ENCODE data around the gene MAPKAPK3.
"Not testable (repeated sequence)": the region's sequence is repeated elsewhere in the genome, so short reads cannot be mapped to it uniquely, and the experiment has no call there.

Gene MAPKAPK3

DNA sequence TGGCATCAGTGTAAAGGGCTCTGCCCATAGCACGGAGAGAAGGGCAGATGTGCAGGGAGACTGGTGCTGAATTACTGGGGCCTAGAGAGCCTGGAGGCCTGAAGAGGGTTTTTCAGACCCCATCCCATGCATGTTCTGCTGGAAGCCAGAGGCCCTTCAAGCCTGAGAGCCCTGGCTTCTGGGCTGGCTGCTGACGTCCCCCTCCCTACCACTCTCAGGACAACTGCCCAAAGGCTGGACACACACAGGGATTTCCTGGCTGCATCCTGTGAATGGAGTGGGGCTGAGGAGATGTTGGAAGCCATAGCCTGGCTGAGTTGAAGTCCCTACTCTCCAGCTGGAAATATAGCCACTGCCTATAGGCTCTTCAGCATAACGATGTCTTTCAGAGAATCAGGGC, 40.9 kb downstream of the MAPKAPK3 start:
- DNase-seq: no peak

DNA sequence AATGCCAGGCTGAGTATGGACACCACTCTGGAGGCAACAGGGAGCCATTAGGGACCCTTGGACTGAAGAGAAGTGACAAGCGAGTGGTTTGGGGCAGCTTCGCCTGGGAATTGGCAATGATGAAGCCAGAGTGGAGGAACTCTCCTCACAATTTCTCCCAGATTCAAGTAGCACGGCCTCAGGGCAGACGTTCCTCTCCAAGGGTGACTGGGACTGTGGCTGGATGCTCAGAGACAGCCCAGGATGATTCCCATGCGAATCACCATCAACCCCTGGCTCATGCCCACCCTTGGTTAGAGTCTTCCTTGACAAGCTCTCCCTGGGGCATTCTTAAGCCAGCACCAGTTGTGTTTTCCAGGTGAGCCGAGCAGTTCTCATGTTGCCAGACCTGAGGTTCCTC, 41.5 kb downstream of the MAPKAPK3 start:
- DNase-seq: no peak

DNA sequence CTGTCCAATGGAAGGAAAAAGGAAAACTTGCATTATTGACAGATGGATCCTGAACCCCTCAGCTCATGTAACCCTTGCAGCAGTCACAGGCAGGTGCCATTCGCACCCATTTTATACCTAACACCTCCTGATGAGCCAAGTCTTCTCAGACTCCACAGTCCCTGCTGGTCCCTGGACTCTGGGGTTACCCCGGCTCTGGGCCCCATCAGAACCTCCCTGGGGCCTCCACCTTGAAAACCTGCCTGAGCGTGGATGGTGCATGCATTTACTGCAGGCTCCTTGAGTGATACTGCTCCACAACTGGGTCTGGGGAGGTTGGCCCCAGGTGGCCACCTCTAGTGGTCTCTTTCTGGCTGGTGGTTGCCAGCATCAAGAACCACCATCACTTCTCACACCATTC, 41.9 kb downstream of the MAPKAPK3 start:
- no peak for DNase-seq

DNA sequence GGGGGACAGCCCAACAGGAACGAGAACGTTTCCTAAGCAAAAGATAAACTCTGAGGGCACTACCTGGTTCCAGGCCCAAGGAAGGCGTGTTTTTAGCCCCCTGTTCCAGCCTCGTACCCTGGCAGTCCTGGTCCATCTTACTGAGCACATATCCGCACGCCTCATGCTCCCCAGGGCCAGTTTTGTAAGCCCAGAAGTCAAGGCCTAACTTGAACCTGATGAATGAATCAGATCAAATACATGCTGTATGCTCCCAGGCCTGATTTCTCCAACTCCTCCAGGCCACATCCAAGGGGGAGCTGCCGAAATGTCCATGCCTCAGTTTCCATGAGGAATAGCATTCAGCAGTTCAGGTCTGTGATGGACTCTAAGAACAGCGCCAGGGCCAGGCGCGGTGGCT, 43.4 kb downstream of the MAPKAPK3 start:
- no peak for DNase-seq

DNA sequence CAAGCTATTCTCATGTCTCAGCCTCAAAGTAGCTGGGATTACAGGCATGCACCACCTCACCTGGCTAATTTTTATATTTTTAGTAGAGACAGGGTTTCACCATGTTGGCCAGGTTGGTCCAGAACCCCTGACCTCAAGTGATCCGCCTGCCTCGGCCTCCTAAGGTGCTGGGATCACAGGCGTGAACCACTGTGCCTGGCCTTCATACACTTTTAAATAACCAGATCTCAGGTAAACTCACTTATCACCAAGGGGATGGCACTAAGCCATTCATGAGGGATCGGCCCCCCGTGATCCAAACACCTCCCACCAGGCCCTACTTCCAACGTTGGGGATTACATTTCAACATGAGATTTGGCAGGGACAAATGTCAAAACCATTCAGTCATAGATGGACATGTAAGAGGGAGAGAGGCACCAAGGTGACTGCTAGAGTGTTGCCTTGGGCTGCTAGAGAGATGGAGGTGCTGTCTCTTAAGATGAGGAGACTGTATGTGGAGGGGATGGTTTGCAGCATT, 44.4 kb downstream of the MAPKAPK3 start:
- no peak for DNase-seq

DNA sequence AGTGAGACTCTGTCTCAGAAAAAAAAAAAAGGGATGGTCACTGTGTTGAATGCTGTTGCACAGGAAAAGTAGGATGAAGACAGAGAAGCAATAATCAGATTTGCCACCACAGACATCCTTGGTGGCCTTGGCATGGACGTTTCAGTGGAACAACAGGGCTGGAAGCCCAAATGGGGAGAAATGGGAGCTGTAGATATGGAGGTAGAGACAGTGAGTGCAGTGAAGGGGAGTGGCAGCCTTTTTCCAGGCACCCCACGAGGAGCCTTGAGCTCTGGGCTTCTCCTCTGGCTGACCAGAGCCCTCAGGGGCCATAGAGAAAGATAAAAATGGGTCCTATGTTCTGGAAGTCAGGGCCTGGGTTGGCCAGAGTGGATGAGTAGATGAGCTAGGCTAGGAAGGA, 45.5 kb downstream of the MAPKAPK3 start:
- no peak for DNase-seq

DNA sequence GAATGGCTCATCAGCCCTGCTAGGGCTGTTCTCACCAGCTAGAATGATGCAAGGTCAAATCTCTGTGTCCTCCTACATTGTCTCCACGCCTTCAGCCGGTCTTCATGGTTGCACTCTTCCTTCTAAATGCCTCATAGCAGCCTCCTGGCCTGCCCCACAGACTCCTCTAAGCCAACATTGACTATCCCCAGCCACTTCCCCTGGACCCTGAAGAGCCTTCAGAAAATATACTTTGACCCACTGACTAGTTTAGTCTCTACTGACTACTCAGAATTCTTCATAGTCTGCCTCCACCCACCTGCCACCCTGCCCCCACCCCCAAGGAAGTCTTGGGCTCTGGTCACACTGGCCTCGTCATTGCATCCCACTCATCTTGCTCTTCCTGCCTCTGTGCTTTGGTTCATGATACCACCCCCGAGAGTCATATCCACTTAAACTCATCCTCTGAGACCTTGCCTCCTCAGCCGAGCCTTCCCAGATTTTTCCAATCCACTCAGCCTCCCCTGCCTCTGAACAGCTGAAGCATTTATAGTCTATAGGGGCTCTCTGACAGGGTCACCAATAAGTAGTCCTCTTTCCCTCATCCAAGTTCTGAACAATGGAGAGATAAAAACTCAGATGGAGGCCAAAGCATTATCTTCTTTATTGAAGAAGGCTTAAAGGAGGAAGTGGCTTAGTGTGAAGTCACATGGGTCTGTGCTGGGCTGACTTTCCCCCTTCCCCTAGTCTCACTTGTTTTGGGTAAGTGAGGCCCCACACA, 48.3 kb downstream of the MAPKAPK3 start:
- no peak for DNase-seq

DNA sequence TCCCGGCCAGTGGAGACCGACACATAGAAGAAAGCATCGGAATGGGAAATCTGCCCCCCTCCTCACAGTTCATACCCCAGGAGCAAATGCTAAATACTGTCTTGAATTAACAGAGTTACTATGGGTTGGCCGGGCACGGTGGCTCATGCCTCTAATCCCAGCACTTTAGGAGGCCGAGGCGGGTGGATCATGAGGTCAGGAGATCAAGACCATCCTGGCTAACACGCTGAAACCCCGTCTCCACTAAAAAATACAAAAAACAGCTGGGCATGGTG, 48.8 kb downstream of the MAPKAPK3 start:
- not testable (repeated sequence) for DNase-seq

DNA sequence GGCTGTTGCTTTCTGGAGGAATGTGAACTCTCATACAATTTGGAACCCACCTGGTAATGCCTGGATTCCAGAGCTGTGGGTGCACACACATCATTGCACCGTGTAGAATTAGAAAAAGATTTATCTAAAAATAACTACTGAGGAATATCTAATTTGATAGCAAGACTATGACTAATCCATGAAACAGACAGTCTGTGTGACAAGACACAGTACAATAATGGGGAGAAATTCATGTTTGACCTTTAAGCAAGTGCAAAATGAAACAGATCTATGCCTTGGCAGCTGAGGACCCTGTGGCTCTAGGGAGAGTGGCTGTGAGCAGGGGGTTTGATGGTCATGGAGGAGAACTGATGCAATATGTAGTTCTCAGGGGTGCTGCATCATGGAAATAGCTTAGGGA, 49.9 kb downstream of the MAPKAPK3 start:
- no peak for DNase-seq

DNA sequence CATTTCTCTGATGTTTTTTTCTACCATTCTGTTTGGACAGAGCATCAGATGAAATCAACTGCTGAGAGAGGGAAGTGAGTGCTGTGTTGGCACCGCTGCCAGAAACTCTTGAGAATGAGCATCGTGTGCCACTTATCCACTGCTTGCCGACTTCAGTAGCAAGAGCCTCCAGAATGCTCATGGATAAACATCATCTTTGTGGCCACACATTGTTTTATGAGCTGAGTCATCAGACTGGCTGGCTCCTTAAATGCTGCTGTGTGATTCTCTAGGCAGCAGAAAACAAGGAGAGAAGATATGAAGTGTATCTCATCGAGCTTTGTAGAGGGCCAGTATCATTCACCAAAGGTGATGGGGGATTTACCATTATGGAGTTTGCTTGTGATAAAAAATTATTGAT, 54.4 kb downstream of the MAPKAPK3 start:
- peak; percentile 82 for DNase-seq

DNA sequence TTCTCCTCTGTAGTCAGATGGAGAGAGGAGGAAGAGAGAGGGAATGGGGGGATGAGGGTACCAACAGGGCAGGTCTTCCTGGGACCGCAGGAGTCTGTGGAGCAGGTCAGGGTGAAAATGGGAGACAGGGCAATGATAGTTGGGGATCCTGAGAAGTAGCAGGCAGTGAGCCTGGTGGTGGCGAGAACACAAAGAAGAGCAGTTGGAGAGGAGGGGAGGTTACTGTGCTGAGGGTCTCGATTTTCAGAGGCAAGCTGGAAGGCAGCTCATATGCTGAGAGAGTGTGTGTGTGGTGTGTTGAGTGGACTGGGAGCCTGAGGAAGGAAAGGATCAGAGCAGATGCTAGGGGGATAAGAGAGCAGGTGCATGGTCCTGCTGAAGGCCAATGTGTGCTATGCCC, 55.7 kb downstream of the MAPKAPK3 start:
- DNase-seq: no peak

DNA sequence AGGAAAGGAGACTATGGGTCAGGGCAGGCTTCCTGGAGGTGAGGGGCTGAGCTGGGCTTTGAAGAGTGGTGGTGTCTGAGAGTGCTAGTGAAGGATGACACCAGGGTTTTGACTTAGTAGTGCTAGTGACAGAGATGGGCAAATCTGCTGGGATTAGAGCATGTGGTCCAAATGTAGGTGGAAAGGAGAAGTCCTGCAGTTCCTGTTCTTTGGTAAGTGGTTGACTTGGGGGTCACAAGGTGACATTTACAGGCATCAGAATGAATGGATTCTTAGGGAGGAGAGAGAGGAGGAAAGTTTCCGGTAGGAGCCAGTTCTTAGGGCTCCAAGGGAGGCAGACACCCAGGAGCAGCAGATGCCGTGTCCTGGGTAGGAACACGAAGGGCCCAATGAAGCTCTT, 57.0 kb downstream of the MAPKAPK3 start:
- no peak for DNase-seq

DNA sequence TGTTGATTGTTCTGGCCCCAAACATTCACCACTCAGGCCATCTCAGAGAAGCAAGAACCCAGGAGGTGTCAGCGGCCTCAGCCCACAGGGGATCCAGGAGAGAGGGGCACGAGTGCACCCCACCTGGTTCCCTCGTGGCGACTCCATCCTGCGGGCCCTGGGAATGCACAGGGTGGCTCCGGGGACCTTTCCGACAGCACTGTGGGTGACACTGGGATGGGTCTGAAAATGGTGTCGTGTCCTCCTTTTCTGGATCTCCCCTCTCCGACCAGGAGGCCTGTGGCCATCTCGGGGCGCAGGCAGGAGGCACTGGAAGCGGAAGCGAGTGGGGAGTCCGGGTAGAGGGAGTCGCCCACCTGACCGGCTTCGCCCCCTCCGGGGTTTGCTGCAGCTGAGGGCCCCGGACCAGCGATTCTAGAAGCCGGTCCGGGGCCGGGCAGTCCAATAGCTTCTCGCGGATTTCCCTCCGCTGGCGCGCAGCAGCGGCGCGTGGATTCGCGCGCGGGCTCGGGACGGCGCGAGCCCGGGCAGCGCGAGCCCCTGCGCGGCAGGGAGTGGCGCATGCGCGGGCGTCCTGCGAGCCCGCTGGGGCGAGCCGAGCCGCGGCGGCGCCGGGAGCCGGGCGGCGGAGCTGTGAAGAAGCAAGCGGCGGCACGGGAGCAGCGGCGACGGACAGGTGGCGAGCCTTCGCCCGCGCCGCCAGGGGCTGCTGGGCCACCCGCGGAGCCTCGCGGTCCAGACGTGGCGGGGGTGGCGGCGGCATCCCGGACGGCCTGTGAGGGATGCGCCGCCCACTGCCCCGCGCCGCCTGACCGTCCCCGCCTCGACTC, 57.6 kb downstream of the MAPKAPK3 start, which contains the start of gene DOCK3:
TSS of gene DOCK3 (plus strand) at position 579 of the 830 bp plus-strand sequence. CDS start 337 bp downstream, outside the sequence.
- peak; percentile 28 for DNase-seq

DNA sequence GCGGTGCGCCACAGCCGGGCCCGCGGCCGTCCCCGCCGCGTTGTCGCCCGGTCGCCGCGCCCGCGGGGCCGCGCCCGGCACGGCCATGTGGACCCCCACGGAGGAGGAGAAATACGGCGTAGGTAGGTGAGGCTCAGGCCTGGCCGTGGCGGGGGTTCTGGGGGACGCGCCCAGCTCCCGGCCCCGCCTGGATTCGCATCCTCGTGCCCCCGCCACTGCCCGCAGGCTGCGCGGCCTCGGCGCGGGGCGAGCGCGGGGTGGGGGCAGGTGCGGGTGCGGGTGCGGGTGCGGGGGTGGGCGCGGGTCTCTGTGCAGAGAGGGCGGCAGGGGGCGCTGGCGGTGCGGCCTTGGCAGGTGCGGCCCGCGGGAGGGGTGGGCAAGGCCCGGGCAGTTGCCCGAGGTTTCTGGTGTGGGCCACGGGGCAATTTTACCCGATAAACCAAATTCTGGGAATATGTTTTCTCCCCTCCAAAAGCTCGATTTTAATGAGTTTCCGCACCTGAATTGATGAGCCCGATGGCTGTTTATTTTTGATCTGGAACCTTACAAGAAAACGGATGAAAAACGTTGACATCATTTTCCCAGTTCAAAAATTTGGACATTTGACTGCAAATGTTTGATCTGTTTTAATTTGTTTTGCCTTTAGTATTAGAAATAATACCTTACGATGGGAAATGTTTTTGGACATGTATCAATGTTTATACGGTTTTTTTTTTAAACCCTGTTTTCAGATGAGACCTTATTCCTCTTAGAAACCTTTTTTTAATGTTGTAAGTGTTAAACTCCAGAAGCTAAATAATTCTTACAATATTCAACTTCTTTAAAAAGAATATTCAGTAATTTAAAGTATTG, 58.5 kb downstream of the MAPKAPK3 start:
- no peak for DNase-seq

DNA sequence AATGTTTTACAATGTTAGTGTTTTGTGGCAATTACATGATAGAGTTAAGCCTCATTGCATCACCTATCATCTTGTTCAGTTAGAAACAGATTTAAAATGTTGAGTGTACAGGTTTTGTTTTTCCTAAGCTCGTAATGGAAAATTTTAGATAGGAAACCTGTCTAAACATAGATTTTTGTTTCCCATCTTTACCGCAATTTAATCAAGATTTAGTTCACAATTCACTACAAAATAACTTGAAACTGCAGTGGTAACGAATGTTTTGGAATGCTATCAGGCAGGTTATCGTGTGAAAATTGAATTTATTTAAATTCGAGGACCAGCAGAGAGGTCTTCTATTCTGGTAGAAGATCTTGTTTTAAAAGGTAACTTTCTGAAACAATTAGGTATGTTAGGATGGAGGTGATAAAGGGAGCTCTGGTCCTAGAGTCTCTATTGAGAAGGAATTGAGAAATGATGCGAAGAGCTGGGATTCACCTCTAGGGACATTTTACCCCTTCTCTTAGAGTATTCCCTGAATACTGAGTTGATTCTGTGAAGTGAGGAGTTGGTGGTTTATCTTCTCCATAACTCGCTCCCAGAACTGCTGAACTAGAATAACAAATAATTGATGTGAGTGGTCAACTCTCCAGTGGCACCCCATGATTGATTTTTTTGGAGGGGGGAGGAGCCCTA, 59.2 kb downstream of the MAPKAPK3 start:
- DNase-seq: no peak

DNA sequence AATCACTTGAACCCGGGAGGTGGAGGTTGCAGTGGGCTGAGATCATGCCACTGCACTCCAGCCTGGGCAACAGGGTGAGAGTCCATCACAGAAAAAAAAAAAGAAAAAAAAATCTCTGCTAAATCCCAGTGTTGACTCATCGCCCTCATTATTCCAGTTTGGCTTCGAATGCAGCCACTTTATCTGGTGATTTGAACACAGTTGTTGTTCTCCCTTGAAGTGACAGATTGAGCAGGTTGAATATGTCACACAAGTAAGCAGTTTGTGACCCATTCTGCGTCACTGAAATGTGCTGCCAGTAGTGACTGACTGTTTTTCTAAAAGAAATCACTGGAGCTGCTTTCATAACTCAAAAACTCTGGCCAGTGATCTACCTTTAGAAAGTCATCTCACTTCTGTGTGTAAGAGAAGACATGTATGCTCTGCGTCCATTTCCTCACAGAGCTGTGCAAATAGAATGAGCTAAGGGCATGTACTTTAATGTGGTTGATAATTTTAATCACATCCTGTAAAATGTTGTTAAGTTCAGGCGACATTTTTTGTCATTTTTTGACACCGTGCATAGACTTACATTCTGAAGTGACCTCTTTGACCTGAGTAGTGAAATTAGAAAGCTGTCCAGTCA, 70.3 kb downstream of the MAPKAPK3 start:
- no peak for DNase-seq

DNA sequence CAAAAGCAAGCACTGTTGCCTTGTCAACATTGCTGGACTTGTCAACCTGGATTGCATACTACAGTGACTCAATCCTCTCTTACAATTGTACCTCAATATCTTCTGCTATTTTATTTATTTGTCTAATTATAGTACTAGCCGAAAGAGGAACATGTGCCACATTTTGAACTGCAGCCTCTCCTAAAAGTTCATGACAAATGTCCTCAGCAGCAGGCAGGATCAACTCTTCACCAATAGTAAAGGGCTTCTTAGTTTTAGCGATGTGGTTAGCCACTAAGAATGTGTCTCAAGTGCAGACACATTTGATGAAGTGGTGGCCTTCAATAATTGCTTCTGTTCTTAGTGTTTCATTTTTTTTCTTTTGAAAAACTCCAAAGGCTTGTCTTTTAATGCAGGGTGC, 71.0 kb downstream of the MAPKAPK3 start:
- DNase-seq: no peak

DNA sequence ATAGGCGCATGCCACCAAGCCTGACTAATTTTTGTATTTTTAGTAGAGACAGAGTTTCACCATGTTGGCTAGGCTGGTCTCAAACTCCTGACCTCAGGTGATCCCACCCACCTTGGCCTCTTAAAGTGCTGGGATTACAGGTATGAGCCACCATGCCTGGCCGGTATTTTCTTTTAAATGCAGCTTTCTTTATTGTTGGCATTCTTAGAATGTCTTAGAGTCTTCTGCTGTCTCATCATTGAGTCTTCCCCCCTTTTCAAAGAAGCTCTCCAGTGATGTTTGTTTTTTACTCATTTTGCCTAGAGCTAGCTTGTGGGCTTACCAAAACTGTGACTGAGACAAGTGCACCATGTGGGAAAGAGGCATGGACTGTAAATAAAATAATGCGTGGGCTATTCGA, 71.7 kb downstream of the MAPKAPK3 start:
- not testable (repeated sequence) for DNase-seq

DNA sequence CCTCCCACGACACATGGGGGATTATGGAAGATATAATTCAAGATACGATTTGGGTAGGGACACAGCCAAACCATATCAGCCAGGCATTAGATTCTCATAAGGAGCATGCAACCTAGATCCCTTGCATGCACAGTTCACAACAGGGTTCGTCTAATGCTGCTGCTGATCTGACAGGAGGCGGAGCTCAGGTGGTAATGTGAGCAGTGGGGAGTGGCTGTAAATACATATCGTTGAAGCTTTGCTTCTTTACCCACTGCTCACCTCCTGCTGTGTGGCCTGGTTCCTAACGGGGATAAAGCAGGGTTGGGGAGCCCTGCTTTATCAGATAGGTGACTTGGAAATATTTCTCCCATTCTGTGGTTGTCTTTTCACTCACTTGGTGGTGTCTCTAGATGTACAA, 72.6 kb downstream of the MAPKAPK3 start:
- DNase-seq: no peak

DNA sequence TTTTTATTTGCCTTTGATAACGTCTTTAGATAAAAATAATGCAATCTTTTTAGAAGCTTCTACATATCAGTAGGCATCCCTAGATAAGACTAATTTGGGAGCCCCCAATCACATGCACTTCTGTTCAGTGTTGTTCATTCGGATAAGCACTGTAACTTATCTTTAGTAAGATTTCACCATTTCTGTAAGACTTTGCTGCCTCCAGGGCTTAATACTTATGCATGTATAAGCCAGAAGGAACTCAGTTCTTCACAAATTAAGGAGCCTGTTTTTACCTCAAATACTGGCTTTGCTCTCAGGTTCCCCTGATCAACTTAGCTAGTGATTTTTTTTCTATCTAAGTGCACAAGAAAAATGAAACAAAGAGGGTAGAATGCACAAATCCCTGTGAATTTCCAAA, 78.1 kb downstream of the MAPKAPK3 start:
- no peak for DNase-seq

DNA sequence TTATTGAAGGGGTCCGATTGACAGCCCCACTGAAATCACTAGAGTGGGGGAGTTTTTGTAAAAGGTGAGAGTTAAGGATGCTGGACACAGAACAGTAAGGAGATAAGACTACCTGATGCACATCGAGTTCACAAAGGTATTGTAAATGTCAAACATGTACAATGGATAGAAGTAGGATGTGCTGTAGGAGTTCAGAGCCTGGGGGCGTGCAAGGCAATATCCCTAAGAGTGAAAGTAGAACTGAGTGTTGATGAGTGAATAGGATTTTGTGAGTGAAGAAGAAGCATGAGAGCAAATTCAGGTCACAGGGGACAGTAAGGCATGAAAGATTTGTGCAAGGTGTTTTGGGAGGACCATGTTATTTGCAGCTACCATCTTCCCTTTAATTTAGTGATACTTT, 79.3 kb downstream of the MAPKAPK3 start:
- no peak for DNase-seq

DNA sequence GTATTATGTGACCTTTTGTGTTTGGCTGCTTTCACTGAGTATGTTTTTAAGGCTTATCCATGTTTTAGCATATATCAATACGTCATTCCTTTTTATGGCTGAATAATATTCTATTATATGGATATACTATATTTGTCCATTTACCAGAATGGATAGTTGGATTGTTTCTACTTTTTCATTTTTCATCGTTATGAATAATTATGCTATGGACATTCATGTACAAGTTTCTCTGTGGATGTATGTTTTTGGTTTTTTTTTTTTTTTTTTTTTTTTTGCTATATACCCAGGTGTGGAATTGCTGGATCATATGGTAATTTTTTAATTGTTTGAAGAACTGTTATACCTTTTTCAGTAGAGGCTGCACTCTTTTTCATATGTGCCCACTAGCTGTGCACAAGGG, 81.3 kb downstream of the MAPKAPK3 start:
- DNase-seq: no peak
